LoVo (cell line): ENCODE data around the gene AK4.

Experiments
- DNase-seq: peaks from one replicate; pipeline ENCODE4 v3.0.0-alpha.2; 2016; ENCODE audit warnings: low spot score

Gene AK4

GRCh38 chr1:65250826-65251225 lies 102.8 kb downstream of the AK4 start:
- DNase-seq, result no peak

- no peak for DNase-seq
Observed at GRCh38 chr1:65253800-65254319, 105.9 kb downstream of the AK4 start.

- DNase-seq, result peak; percentile 86
Observed at GRCh38 chr1:65254320-65255034, 106.5 kb downstream of the AK4 start.

GRCh38 chr1:65255035-65255655 lies 107.1 kb downstream of the AK4 start:
- DNase-seq, result no peak

GRCh38 chr1:65255656-65256050 lies 107.7 kb downstream of the AK4 start:
- DNase-seq, result no peak

- DNase-seq, result no peak
Observed at GRCh38 chr1:65256860-65257708, 109.1 kb downstream of the AK4 start.

- no peak for DNase-seq
Observed at GRCh38 chr1:65258106-65258505, 110.1 kb downstream of the AK4 start.

- no peak for DNase-seq
Observed at GRCh38 chr1:65259816-65260215, 111.8 kb downstream of the AK4 start.

- DNase-seq, result peak; percentile 24
Observed at GRCh38 chr1:65260851-65261473, 113.0 kb downstream of the AK4 start.

GRCh38 chr1:65263286-65263685 lies 115.3 kb downstream of the AK4 start:
- no peak for DNase-seq

- no peak for DNase-seq
Observed at GRCh38 chr1:65264197-65264929, 116.4 kb downstream of the AK4 start.

- no peak for DNase-seq
Observed at GRCh38 chr1:65265296-65265650, 117.3 kb downstream of the AK4 start.

- DNase-seq, result no peak
Observed at GRCh38 chr1:65265651-65266351, 117.8 kb downstream of the AK4 start.

- DNase-seq, result no peak
Observed at GRCh38 chr1:65266476-65266875, 118.5 kb downstream of the AK4 start.

GRCh38 chr1:65267271-65267670 lies 119.3 kb downstream of the AK4 start:
- DNase-seq, result no peak

GRCh38 chr1:65267683-65268082 lies 119.7 kb downstream of the AK4 start:
- DNase-seq, result no peak

GRCh38 chr1:65269612-65270011 lies 121.6 kb downstream of the AK4 start:
- no peak for DNase-seq

GRCh38 chr1:65276197-65276939 lies 128.4 kb downstream of the AK4 start:
- DNase-seq, result no peak

GRCh38 chr1:65277605-65278347 lies 129.8 kb downstream of the AK4 start:
- DNase-seq, result no peak
